GM12878 (cell line): ENCODE data around the gene FOXO3. TPM values are rescaled to one million over a fixed set of nuclear protein-coding genes. Genes with fewer than 3 reads are reported as not detected.
A peak's percentile ranks its signal among the peaks of the same experiment; 100 is the strongest.

Experiments
- BACH1 ChIP-seq: fragments of 450-650 bp; IDR thresholded peaks from 2 replicates; pipeline ENCODE4 v1.6.1; 2017; ENCODE audit warnings: mild to moderate bottlenecking, borderline replicate concordance
- CTCF ChIP-seq, 3 experiments: IDR thresholded peaks in 2 of 3; conservative IDR thresholded peaks in 1 of 3; 2 replicates each; pipeline ENCODE4 v1.5.1; 2011; ENCODE audit warnings: low read depth in 3 of 3, low read length in 3 of 3, mild to moderate bottlenecking in 3 of 3, control low read depth in 2 of 3, moderate library complexity in 2 of 3, inconsistent platforms in 1 of 3, mixed read lengths in 1 of 3; ENCODE audit not compliant: control insufficient read depth in 2 of 3, insufficient read depth in 1 of 3; ENCODE audit errors: extremely low read depth in 1 of 3
- HDAC6 ChIP-seq: fragments of 200-600 bp; sonication (generic); IDR thresholded peaks from one replicate; pipeline ENCODE4 v1.8.0; 2017; ENCODE audit warnings: antibody characterized with exemption; ENCODE audit not compliant: unreplicated experiment
- IRF3 ChIP-seq: fragments of 450-650 bp; IDR thresholded peaks from 2 replicates; pipeline ENCODE4 v1.6.1; 2014; ENCODE audit warnings: mild to moderate bottlenecking
- IRF4 ChIP-seq: IDR thresholded peaks from 2 replicates; pipeline ENCODE4 v1.6.1; 2011; ENCODE audit warnings: low read depth, low read length
- JUNB ChIP-seq: IDR thresholded peaks from 2 replicates; pipeline ENCODE4 v1.6.1; 2016; ENCODE audit warnings: antibody characterized with exemption, mild to moderate bottlenecking
- LARP7 ChIP-seq: fragments of 450-650 bp; IDR thresholded peaks from 2 replicates; pipeline ENCODE4 v1.6.1; 2017; ENCODE audit warnings: mild to moderate bottlenecking
- NKRF ChIP-seq: fragments of 450-650 bp; conservative IDR thresholded peaks from 2 replicates; pipeline ENCODE4 v1.6.1; 2017; ENCODE audit warnings: mild to moderate bottlenecking, moderate library complexity
- RCOR1 ChIP-seq: conservative IDR thresholded peaks from 2 replicates; pipeline ENCODE4 v1.6.1; 2012; ENCODE audit warnings: low read depth, low read length, improper control_type of control experiment
- SUPT20H ChIP-seq: IDR thresholded peaks from 2 replicates; pipeline ENCODE4 v1.6.1; 2011; ENCODE audit warnings: low read depth, mild to moderate bottlenecking, low read length, moderate library complexity, borderline replicate concordance; ENCODE audit not compliant: control insufficient read depth
- WRNIP1 ChIP-seq: IDR thresholded peaks from 2 replicates; pipeline ENCODE4 v1.6.1; 2011; ENCODE audit warnings: low read depth, low read length, improper control_type of control experiment, borderline replicate concordance
- ZNF592 ChIP-seq: fragments of 450-650 bp; IDR thresholded peaks from 2 replicates; pipeline ENCODE4 v1.6.1; 2017; ENCODE audit warnings: mild to moderate bottlenecking, moderate library complexity
- ZNF687 ChIP-seq: fragments of 450-650 bp; IDR thresholded peaks from 2 replicates; pipeline ENCODE4 v1.6.1; 2017; ENCODE audit warnings: mild to moderate bottlenecking, moderate library complexity
- ZSCAN29 ChIP-seq: fragments of 450-650 bp; IDR thresholded peaks from 2 replicates; pipeline ENCODE4 v1.6.1; 2017; ENCODE audit warnings: mild to moderate bottlenecking, moderate library complexity
- polyA plus RNA-seq, 11 experiments: library from polyadenylated mRNA; depleted of rRNA in 4 of 11; unstranded in 6 of 11; stranded (reverse) in 5 of 11; fragments of >200 nt; fragmentation: Nextera tagmentation in 4 of 11; fragmentation: Illumina TruSeq in 1 of 11; extraction: Ambion mirVana in 4 of 11; extraction: Trizol in 1 of 11; gene quantifications; 1 replicate in 1 of 11; 2 replicates in 10 of 11; pipeline versions ENCODE4 v1.2.1 to v1.2.3, GENCODE V29; 2011 to 2016; ENCODE audit warnings: inconsistent platforms in 2 of 11, missing spikeins in 2 of 11, low read depth in 1 of 11
- total RNA-seq, 4 experiments: library from RNA; depleted of rRNA in 3 of 4; stranded (reverse); fragments of >200 nt in 3 of 4; fragmentation: Illumina TruSeq in 1 of 4; extraction: Trizol in 1 of 4; gene quantifications; 2 replicates each; pipeline versions ENCODE4 v1.2.1 to v1.2.3, GENCODE V29; 2013 to 2021

FOXO3 gene
- total and polyA plus RNA-seq, 10 of the 15 experiments (the other 5 are each of a cell fraction or from before 2014, with no cell fraction given): 0.82 to 4.5 (median 1.7) TPM

GRCh38 chr6:108565091-108565766, 4.5 kb downstream of the FOXO3 start (continued):
- TF ChIP-seq ZNF687 (no peak), RCOR1 (peak; percentile 88; the same call in 1 of the 2 replicates), WRNIP1 (no peak), IRF3 (no peak), HDAC6 (no peak), ZNF592 (no peak), SUPT20H (no peak), LARP7 (no peak), NKRF (peak; percentile 40; the same call in 1 of the 2 replicates), BACH1 (peak; percentile 56; the same call in 1 of the 2 replicates), JUNB (peak; percentile 73), CTCF (IDR thresholded peaks at IDR 0.05 in 2 of 3, conservative IDR thresholded peaks at IDR 0.05 in 1 of 3; ENCODE audit: control insufficient read depth in 2 of 3, extremely low read depth in 1 of 3, insufficient read depth in 1 of 3, low read depth in 3 of 3, low read length in 3 of 3) (no peak), IRF4 (peak; percentile 86), ZSCAN29 (peak; percentile 52; the same call in 1 of the 2 replicates)
